Mononuclear cell (primary cell): ENCODE measurements around the gene TAF13. TPM values are rescaled to one million over a fixed set of nuclear protein-coding genes. Genes with fewer than 3 reads are reported as not detected.
"Not testable (repeated sequence)": the region's sequence is repeated elsewhere in the genome, so short reads cannot be mapped to it uniquely, and the experiment has no call there.

Experiments used
- H3K27me3 ChIP-seq: 2 replicates; pipeline ENCODE4 v1.6.0; 2011; ENCODE audit warnings: low read length, control low read depth; ENCODE audit not compliant: insufficient read depth
- H3K4me1 ChIP-seq: 2 replicates; pipeline ENCODE4 v1.5.1; 2011; ENCODE audit warnings: mild to moderate bottlenecking, low read length, control low read depth; ENCODE audit not compliant: insufficient read depth
- H3K4me3 ChIP-seq: 2 replicates; pipeline ENCODE4 v1.5.1; 2011; ENCODE audit warnings: mild to moderate bottlenecking, low read length, moderate library complexity
- H3K9me3 ChIP-seq: 2 replicates; pipeline ENCODE4 v1.5.1; 2011; ENCODE audit warnings: low read depth, mild to moderate bottlenecking, control low read depth, low read length
- total RNA-seq: library from RNA; depleted of rRNA; stranded (reverse); fragments of >200 nt; gene quantifications from one replicate; pipeline ENCODE4 v1.2.3, GENCODE V29; 2012

Gene TAF13
- total RNA-seq, 1 donor = 59.2 TPM

- Histone ChIP-seq H3K9me3 (no peaks in the 10 kb centered on the region), H3K4me1 (peaks cover 7% of the 10 kb centered on the region), H3K27me3 (no peaks in the 10 kb centered on the region), H3K4me3 (no peak overlapping the region)
Observed at GRCh38 chr1:109080441-109081082, 4.8 kb upstream of the TAF13 start.

DNA sequence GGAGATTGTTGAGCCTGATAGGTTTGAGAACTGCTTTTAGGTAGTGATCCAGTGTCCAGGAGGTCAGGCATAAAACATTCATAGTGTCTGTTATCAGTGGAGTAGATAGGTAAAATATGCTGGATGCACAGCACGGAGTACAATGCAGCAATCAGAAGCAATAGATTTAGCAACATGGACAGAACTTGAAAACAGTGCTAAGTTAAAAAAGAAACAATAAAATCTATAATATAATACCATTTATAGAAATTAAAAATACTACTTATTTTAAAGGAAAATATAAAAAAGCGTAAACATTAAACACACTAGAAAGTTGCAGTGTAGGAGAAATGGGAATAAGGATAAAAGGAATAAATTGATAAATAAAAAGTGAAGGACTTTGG, 3.4 kb upstream of the TAF13 start:
- H3K27me3 ChIP-seq = no peaks in the 10 kb centered on the region
- H3K9me3 ChIP-seq = no peaks in the 10 kb centered on the region
- peaks cover 14% of the 10 kb centered on the region for H3K4me1 ChIP-seq
- H3K4me3 ChIP-seq = no peak overlapping the region

GRCh38 chr1:109078317-109078716, 2.5 kb upstream of the TAF13 start:
- no peaks in the 10 kb centered on the region for H3K9me3 ChIP-seq
- no peaks in the 10 kb centered on the region for H3K27me3 ChIP-seq
- H3K4me1 ChIP-seq = peaks cover 14% of the 10 kb centered on the region
- no peak overlapping the region for H3K4me3 ChIP-seq

DNA sequence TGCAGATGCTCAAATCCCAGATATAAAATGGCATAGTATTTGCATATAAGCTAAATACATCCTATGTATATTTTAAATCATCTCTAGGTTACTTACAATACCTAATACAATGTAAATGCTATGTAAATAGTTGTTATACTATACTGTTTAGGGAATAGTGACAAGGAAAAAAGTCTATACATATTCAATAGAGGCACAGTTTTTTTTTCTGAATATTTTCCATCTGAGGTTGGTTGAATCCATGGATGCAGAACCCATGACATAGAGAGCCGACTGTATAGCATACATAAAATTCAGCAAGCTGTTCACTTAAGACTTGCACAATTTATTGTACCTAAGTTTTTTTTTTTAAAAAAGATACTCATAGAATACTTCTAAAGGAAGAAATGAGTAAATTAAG, 6.5 kb downstream of the TAF13 start:
- Histone ChIP-seq H3K4me3 (no peak overlapping the region), H3K27me3 (no peaks in the 10 kb centered on the region), H3K9me3 (no peaks in the 10 kb centered on the region), H3K4me1 (peaks cover 5% of the 10 kb centered on the region)

- no peaks in the 10 kb centered on the region for H3K9me3 ChIP-seq
- H3K27me3 ChIP-seq = no peaks in the 10 kb centered on the region
- H3K4me3 ChIP-seq = no peak overlapping the region
- peaks cover 3% of the 10 kb centered on the region for H3K4me1 ChIP-seq
Observed at GRCh38 chr1:109067883-109068282, 7.9 kb downstream of the TAF13 start.

GRCh38 chr1:109065137-109065536, 10.7 kb downstream of the TAF13 start:
- no peaks in the 10 kb centered on the region for H3K9me3 ChIP-seq
- no peaks in the 10 kb centered on the region for H3K4me1 ChIP-seq
- no peak overlapping the region for H3K4me3 ChIP-seq

DNA sequence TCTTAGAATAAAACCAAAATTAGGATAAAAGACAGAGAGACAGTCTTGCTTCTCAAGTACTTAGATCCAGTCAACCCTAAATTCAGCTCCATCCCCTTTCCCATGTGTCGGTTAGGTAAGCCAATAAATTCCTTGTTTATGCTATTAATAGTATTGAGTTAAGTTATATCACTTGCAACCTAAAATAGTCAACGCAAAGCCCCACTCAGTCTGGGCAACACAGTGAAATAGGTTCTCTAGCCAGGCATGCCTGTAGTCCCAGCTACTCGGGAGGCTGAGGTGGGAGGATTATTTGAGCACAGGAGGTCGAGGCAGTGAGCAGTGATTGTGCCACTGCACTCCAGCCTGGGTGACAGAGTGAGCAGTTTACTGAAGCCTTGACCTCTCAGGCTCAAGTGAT, 14.6 kb downstream of the TAF13 start:
- no peaks in the 10 kb centered on the region for H3K27me3 ChIP-seq
- no peaks in the 10 kb centered on the region for H3K9me3 ChIP-seq
- H3K4me1 ChIP-seq = no peaks in the 10 kb centered on the region
- no peak overlapping the region for H3K4me3 ChIP-seq

More at GRCh38 chr1:109065137-109065536, 10.7 kb downstream of the TAF13 start:
- no peaks in the 10 kb centered on the region for H3K27me3 ChIP-seq

DNA sequence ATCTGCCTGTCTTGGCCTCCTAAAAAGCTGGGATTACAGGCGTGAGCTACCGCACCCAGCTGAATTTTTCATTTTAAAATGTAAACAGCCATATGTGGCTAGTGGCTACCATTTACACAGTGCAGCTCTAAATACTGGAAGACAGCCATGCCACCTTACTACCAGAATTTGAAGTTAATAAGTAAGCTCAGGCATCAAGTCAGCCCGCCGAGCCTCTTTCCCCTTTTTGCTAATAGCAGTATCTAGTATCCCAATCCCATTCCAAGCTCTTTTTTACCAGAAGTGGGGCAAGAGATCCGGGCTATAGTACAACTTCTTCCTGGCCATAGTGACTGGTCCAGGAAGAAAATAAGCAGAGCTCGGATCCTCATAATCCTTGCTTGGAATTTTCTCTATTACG, 15.1 kb downstream of the TAF13 start:
- Histone ChIP-seq H3K4me3 (no peak overlapping the region), H3K27me3 (no peaks in the 10 kb centered on the region), H3K9me3 (no peaks in the 10 kb centered on the region), H3K4me1 (no peaks in the 10 kb centered on the region)

DNA sequence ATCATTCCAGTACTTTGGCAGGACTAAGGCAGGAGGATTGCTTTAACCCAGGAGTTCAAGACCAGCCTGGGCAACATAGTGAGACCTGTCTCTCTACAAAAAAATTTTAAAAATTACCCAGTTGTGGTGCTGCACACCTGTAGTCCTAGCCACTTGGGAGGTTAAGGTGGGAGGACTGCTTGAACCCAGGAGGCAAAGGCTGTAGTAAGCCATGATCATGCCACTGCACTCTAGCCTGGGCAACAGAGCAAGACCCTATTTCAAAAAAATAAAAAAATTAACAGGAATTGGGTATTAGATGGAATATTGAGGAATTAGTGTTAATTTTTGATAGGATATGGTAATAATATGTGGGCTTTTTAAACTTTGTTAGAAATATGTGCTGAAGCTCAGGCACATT, 16.8 kb downstream of the TAF13 start:
- Histone ChIP-seq H3K4me1 (no peaks in the 10 kb centered on the region), H3K4me3 (no peak overlapping the region), H3K9me3 (no peaks in the 10 kb centered on the region), H3K27me3 (no peaks in the 10 kb centered on the region)

DNA sequence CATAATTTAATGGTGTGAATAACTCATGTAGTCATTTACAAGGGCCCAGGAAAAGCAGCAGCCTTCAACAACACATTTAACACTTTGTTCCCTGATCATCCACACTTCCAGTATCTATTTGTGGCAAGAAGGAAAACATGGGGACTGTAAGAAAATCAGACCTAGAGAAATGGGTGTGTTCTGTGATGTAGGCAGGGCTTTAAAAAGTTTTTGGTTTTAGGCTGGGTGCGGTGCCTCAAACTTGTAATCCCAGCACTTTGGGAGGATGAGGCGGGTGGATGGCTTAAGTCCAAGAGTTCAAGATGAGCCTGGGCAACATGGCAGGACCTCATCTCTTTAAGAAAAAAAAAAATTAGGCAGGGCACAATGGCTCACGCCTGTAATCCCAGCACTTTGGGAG, 19.7 kb downstream of the TAF13 start:
- H3K9me3 ChIP-seq = no peaks in the 10 kb centered on the region
- H3K27me3 ChIP-seq = no peaks in the 10 kb centered on the region
- H3K4me3 ChIP-seq = no peak overlapping the region
- H3K4me1 ChIP-seq = no peaks in the 10 kb centered on the region

DNA sequence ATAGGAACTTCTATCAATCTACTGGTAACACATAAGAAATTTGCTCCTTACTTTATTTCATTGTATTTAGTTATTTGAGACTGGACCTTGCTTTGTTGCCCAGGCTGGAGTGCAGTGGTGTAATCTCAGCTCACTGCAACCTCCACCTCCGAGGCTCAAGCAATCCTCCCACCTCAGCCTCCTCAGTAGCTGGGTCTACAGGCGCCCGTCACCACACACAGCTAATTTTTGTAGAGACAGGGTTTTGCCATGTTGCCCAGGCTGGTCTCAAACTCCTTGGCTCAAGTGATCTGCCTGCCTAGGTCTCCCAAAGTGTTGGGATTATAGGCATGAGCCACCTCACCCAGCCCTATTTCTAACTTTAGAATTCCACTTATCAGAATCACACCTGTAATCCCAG, 23.7 kb downstream of the TAF13 start:
- H3K4me1 ChIP-seq, H3K27me3 ChIP-seq, H3K4me3 ChIP-seq, H3K9me3 ChIP-seq: not testable (repeated sequence)

DNA sequence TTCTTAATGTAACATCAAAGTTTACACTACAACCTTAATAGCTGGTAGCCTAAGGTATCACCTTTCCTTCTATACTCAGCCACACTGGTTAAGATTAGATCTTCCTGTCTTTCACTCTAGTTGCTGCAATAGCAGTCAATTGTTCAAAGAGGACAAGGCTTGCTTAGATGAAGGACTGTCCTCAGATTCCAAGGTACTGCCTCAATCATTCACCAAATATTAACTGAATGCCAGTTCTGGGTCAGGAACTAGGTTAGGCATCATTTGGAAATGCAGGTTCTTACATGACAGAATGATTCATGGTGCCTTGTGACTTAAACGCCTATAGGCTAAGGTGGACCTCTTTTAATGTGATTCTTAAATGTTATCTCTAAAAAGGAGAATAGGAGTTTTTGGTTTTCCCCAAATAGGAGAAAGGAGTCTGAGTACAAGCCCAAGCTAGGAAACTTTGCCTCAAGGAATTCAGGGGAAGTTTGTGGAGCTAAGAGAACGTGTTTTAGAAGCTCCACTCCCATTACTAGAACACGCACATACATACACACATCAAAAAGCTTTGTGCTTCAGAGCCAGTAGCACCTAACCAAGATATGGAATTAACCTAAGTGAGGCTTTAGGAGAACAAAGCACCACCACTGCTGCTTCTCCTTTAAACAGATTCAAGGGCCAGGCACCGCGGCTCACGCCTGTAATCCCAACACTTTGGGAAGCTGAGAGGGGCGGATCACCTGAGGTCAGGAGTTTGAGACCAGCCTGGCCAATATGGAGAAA, 25.4 kb downstream of the TAF13 start:
- no peaks in the 10 kb centered on the region for H3K4me1 ChIP-seq
- no peak overlapping the region for H3K4me3 ChIP-seq
- no peaks in the 10 kb centered on the region for H3K9me3 ChIP-seq
- H3K27me3 ChIP-seq = no peaks in the 10 kb centered on the region

DNA sequence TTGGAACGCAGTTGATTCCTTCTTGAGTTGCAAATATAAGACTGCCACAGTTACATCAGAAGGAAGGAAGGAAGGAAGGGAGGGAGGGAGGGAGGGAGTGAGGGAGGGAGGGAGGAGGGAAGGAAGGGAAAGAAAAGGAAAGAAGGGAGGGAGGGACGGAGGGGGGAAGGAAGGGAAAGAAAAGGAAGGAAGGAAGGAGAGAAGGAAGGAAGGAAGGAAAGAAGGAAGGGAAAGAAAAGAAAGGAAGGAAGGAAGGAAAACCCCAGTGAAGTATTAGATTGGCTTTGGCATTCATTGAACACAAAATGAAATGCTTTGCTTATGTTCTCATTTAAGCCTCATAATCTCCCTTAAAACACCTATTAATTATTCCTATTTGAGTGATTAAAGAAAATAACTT, 27.5 kb downstream of the TAF13 start:
- no peaks in the 10 kb centered on the region for H3K27me3 ChIP-seq
- no peaks in the 10 kb centered on the region for H3K4me1 ChIP-seq
- H3K4me3 ChIP-seq = no peak overlapping the region
- H3K9me3 ChIP-seq = no peaks in the 10 kb centered on the region

- H3K4me1 ChIP-seq = peaks cover 5% of the 10 kb centered on the region
- no peak overlapping the region for H3K4me3 ChIP-seq
- H3K9me3 ChIP-seq = no peaks in the 10 kb centered on the region
- no peaks in the 10 kb centered on the region for H3K27me3 ChIP-seq
Observed at GRCh38 chr1:109047339-109047738, 28.5 kb downstream of the TAF13 start.

GRCh38 chr1:109046671-109047070, 29.1 kb downstream of the TAF13 start:
- Histone ChIP-seq H3K9me3 (no peaks in the 10 kb centered on the region), H3K4me1 (peaks cover 5% of the 10 kb centered on the region), H3K27me3 (no peaks in the 10 kb centered on the region), H3K4me3 (no peak overlapping the region)

DNA sequence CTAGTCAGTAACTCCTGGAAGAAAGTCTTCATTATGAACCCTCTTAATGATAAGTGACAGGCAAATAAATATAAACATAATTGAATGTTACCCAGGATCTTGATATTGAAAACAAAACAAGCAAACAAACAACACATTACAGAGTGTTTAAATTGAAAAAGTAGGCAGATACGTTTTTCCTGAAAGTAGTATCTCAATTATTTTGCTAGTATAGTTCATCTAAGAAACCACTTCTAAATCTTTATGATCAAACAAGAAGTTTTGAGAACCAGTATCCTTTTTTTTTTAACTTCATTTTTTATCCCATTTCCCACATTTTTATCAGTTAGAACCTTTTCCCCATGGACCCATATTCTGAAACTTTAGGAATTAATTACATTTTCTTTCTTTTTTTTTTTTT, 30.2 kb downstream of the TAF13 start:
- peaks cover 8% of the 10 kb centered on the region for H3K4me1 ChIP-seq
- no peaks in the 10 kb centered on the region for H3K9me3 ChIP-seq

More for the DNA sequence above, 30.2 kb downstream of the TAF13 start:
- H3K27me3 ChIP-seq = no peaks in the 10 kb centered on the region
- no peak overlapping the region for H3K4me3 ChIP-seq
